GM10266 (cell line): ENCODE data around the gene MOB1A.
"Not testable (repeated sequence)": the region's sequence is repeated elsewhere in the genome, so short reads cannot be mapped to it uniquely, and the experiment has no call there.

Experiments used
- DNase-seq: peaks from one replicate; pipeline ENCODE4 v3.0.0; 2012; ENCODE audit errors: extremely low spot score
- TF ChIP-seq, protein P1 (sequence below): IDR thresholded peaks from 2 replicates; pipeline ENCODE4 v1.5.1; 2012; ENCODE audit warnings: mild to moderate bottlenecking, low read depth; ENCODE audit not compliant: control insufficient read depth, insufficient read depth; ENCODE audit errors: missing control alignments

Gene MOB1A

DNA sequence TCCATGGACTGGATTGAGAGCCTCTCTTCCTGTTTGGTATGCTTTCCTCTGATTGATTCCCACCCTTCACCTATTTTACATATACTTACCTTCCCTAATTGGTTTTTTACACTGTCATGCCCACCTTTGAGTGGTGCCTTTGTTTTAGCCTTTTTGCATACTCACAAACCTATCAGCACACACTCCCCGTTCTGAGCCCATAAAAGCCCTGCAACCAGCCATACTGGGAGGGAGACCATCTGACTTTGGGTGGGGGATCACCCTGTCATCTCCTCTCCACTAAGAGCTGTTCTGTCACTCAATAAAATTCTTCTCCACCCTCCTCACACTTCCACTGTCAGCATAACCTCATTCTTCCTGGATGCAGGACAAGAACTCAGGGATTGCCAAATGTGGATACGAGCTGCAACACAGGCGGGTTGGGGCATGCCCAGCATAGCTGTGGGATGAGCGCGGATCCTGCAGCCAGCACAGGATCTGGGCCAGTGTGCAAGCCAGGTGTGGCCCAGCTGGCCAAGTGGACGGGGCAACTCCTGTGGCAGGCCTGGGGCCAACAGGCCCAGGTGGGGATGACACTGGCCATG is 9.4 kb upstream of the MOB1A start:
- TF ChIP-seq, protein P1, sequence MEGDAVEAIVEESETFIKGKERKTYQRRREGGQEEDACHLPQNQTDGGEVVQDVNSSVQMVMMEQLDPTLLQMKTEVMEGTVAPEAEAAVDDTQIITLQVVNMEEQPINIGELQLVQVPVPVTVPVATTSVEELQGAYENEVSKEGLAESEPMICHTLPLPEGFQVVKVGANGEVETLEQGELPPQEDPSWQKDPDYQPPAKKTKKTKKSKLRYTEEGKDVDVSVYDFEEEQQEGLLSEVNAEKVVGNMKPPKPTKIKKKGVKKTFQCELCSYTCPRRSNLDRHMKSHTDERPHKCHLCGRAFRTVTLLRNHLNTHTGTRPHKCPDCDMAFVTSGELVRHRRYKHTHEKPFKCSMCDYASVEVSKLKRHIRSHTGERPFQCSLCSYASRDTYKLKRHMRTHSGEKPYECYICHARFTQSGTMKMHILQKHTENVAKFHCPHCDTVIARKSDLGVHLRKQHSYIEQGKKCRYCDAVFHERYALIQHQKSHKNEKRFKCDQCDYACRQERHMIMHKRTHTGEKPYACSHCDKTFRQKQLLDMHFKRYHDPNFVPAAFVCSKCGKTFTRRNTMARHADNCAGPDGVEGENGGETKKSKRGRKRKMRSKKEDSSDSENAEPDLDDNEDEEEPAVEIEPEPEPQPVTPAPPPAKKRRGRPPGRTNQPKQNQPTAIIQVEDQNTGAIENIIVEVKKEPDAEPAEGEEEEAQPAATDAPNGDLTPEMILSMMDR = no peak
- no peak for DNase-seq

DNA sequence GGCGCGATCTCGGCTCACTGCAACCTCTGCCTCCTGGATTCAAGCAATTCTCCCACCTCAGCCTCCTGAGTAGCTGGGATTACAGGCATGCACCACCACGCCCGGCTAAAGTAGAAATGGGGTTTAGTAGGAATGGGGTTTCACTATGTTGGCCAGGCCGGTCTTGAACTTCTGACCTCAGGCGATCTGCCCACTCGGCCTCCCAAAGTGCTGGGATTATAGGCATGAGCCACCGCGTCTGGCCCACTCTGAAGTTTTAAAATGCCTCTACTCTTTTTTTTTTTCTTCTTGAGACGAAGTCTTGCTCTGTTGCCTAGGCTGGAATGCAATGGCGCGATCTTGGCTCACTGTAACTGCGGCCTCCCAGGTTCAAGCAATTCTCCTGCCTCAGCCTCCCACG is 8.0 kb upstream of the MOB1A start:
- not testable (repeated sequence) for DNase-seq

DNA sequence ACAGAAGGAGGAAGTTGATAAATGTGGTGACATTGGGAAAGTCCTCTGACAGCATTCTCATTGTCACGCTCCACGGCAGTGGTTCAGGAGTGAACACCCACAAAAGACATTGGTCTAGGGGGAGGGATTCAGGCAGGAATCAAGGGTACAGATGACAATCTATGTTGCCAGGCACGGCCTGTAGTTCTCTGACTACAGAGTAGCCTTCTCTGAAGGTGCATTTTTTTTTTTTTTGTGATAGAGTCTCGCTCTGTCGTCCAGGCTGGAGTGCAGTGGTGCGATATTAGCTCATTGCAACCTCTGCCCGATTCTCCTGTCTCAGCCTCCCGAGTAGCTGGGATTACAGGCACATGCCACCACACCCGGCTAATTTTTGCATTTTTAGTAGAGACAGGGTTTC is 7.4 kb upstream of the MOB1A start:
- TF ChIP-seq, protein P1 = no peak
- DNase-seq = peak; percentile 63

DNA sequence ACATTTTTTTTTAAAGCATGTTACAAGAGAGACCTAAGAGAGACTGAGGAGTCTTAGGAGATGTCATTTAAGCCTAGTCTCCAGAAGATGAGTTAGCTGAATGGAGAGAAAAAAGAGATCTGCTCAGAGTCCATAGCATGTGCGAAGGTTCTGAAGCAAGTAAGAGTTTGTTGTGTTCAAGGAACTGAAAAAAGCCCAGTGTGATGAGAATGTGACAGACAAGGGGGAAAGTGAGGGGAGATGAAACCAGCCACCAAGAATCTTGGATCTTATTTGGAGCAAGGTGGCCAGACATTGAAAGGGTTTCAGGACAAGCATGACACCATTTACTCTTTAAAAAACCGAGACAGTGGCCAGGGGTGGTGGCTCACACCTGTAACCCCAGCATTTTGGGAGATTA is 5.2 kb upstream of the MOB1A start:
- DNase-seq = no peak
- TF ChIP-seq, protein P1 = no peak

DNA sequence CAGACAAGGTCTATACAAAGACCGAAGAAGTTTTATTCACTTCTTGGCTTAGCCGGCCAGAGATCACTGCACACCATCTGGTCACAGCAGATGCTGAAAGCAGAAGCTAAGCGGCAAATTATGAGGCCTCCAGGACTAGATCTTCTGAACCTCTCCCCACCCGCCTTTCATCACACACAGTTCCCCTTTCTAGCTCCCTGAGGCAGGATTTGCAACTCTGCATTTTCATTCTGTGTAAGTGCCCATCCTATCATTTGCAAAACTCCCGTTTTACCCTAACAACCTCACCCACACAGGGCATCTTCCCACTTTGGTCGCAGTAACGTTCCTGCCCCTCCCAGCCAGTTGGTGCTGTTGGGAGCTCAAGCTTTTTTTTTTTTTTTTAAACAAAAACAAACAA is 3.1 kb upstream of the MOB1A start:
- DNase-seq = peak; percentile 58
- TF ChIP-seq, protein P1 = no peak

DNA sequence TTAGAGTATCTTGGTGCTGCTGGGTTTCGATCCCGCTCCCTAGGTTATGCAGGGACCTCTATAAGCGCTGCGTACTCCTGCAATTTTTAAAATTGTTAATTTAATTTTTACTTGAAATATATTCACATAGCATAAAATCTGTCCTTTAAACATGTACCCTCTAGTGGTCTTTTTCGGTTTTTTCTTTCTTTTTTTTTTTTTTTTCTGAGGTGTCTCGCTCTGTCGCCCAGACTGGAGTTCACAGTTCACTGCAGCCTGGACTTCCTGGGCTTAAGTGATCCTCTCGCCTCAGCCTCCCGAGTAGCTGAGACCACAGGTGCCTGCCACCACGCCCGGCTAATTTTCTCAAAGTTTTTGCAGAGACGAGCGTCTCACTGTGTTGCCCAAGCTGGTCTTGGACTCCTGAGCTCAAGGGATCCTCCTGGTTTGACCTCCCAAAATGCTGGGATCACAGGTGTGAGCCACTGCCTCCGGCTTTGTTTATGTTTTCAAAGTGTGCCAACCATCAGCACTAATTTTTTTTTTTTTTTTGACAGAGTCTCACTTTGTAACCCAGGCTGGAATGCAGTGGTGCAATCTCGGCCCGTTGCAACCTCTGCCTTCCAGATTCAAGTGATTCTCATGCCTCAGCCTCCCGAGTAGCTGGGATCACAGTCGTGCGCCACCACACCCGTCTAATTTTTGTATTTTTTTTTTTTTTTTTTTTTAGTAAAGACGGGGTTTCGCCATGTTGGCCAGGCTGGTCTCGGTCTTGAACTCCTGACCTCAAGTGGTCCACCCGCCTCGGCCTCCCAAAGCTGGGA is 585 bp upstream of the MOB1A start:
- TF ChIP-seq, protein P1 = peak; percentile 3
- no peak for DNase-seq

DNA sequence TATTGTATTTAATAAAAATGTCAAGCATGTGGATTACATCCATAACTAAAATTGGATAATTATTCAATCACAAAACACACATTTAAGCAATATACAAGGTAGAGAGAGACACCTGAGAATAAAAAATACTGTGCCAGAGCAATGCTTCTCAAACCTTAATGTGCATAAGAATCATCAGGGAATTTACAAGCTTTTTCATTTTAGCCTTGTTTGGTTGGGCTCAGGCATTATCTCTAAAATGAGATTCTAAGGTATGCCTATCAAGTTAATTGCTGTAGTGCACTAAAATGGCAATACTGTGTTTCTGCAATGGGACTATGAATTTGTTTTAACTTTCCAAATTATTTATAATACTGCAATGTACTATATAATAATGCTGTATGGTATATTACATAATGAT is 983 bp downstream of the MOB1A start:
- TF ChIP-seq, protein P1 = no peak
- DNase-seq = no peak
